ENCODE data around the gene FAM120B.

DNA sequence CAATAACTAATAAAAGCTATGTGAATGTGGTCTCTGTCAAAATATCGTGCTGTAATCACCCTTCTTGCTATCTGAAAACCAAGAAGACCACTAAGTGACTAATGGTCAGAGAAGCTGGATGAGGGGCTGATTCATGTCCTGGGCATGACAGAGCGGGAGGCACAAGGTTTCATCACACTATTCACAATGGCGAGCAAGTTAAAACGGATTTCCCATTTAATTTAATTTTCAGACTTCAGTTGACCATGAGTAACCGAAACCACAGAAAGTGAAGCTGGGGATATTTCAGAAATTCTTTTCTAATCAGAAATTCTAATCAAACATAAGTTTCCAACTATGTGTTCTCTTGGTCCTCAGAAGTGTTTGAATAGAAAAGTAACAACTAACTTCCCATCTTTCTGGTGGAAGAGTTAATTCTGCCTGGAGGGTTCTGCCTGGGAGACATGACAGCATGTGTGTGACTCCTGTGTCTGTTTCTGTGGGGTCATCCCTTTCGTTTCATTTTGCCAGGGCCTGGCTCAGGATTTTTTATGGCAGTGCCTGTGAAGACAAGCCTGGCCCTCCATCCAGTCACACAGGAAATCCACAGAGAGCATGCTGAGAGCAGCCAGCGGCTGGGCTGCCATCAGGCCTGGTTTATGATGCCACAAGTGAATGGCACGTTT lies 98.9 kb downstream of the FAM120B start:
- no peak for TF ChIP-seq POLR2A (IDR thresholded peaks at IDR 0.05)
- TF ChIP-seq, protein P1, sequence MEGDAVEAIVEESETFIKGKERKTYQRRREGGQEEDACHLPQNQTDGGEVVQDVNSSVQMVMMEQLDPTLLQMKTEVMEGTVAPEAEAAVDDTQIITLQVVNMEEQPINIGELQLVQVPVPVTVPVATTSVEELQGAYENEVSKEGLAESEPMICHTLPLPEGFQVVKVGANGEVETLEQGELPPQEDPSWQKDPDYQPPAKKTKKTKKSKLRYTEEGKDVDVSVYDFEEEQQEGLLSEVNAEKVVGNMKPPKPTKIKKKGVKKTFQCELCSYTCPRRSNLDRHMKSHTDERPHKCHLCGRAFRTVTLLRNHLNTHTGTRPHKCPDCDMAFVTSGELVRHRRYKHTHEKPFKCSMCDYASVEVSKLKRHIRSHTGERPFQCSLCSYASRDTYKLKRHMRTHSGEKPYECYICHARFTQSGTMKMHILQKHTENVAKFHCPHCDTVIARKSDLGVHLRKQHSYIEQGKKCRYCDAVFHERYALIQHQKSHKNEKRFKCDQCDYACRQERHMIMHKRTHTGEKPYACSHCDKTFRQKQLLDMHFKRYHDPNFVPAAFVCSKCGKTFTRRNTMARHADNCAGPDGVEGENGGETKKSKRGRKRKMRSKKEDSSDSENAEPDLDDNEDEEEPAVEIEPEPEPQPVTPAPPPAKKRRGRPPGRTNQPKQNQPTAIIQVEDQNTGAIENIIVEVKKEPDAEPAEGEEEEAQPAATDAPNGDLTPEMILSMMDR (IDR thresholded peaks at IDR 0.05), result no peak
